Hepatocyte (in vitro differentiated cells): ENCODE measurements around the gene SRRM4. TPM values are rescaled to one million over a fixed set of nuclear protein-coding genes. Genes with fewer than 3 reads are reported as not detected.

Experiments
- DNase-seq: peaks from one replicate; pipeline ENCODE4 v3.0.0-alpha.2; 2016; ENCODE audit warnings: low spot score
- H2AFZ ChIP-seq: fragments of 200-600 bp; sonication (generic); 2 replicates; pipeline ENCODE4 v1.6.0; 2016; ENCODE audit warnings: antibody characterized with exemption, mild to moderate bottlenecking
- H3K27ac ChIP-seq: fragments of 200-600 bp; sonication (generic); 2 replicates; pipeline ENCODE4 v1.5.1; 2016; ENCODE audit warnings: mild to moderate bottlenecking
- H3K27me3 ChIP-seq: fragments of 200-600 bp; sonication (generic); 2 replicates; pipeline ENCODE4 v1.6.1; 2016
- H3K36me3 ChIP-seq: fragments of 200-600 bp; sonication (generic); replicated peaks from 2 replicates; pipeline ENCODE4 v1.5.1; 2016; ENCODE audit warnings: low read depth; ENCODE audit not compliant: insufficient read depth
- H3K4me1 ChIP-seq: fragments of 200-600 bp; sonication (generic); 2 replicates; pipeline ENCODE4 v1.5.1; 2016; ENCODE audit warnings: mild to moderate bottlenecking, moderate library complexity; ENCODE audit not compliant: insufficient read depth
- H3K4me2 ChIP-seq: fragments of 200-600 bp; sonication (generic); 2 replicates; pipeline ENCODE4 v1.6.0; 2016
- H3K4me3 ChIP-seq: fragments of 200-600 bp; sonication (generic); 2 replicates; pipeline ENCODE4 v1.5.1; 2016; ENCODE audit warnings: mild to moderate bottlenecking
- H3K79me2 ChIP-seq: fragments of 200-600 bp; sonication (generic); 2 replicates; pipeline ENCODE4 v1.6.0; 2017; ENCODE audit warnings: mild to moderate bottlenecking
- H3K9me2 ChIP-seq: fragments of 200-600 bp; sonication (generic); replicated peaks from 2 replicates; pipeline ENCODE4 v1.6.0; 2017; ENCODE audit warnings: mild to moderate bottlenecking; ENCODE audit not compliant: insufficient read depth
- H3K9me3 ChIP-seq: fragments of 200-600 bp; sonication (generic); 2 replicates; pipeline ENCODE4 v1.5.1; 2016; ENCODE audit warnings: low read depth, mild to moderate bottlenecking
- H4K20me1 ChIP-seq: fragments of 200-600 bp; sonication (generic); 2 replicates; pipeline ENCODE4 v1.6.0; 2016; ENCODE audit warnings: mild to moderate bottlenecking; ENCODE audit not compliant: insufficient read depth, poor library complexity, severe bottlenecking
- EZH2 ChIP-seq: fragments of 200-600 bp; sonication (generic); IDR thresholded peaks from 2 replicates; pipeline ENCODE4 v1.6.1; 2016; ENCODE audit warnings: antibody characterized with exemption, mild to moderate bottlenecking, borderline replicate concordance
- EZH2phosphoT487 ChIP-seq: fragments of 200-600 bp; sonication (generic); IDR thresholded peaks from one replicate; pipeline ENCODE4 v1.6.1; 2018; ENCODE audit warnings: antibody characterized with exemption, mild to moderate bottlenecking, low read depth, moderate library complexity; ENCODE audit not compliant: unreplicated experiment, severe bottlenecking
- WGBS: methylation state at CpG from one replicate; pipeline ENCODE4 v1.1.6; 2016; ENCODE audit warnings: low lambda C conversion rate; ENCODE audit errors: missing lambda C conversion rate; 5-methylcytosine and 5-hydroxymethylcytosine counted together
- polyA plus RNA-seq: library from polyadenylated mRNA; unstranded; fragments of >200 nt; fragmentation: Nextera tagmentation; extraction: Ambion mirVana; gene quantifications from 2 replicates; pipeline ENCODE4 v1.2.1, GENCODE V29; 2016
- total RNA-seq: library from RNA; depleted of rRNA; stranded (reverse); fragments of >200 nt; gene quantifications from 2 replicates; pipeline ENCODE4 v1.2.3, GENCODE V29; 2014
- TF ChIP-seq, protein P1 (sequence below): fragments of 200-600 bp; sonication (generic); IDR thresholded peaks from 2 replicates; pipeline ENCODE4 v1.5.1; 2016; ENCODE audit warnings: antibody characterized with exemption, mild to moderate bottlenecking; ENCODE audit not compliant: poor library complexity

Gene SRRM4
- total and polyA plus RNA-seq, 2 experiments from 2014 or later, result 0.03 to 0.05 TPM

DNA sequence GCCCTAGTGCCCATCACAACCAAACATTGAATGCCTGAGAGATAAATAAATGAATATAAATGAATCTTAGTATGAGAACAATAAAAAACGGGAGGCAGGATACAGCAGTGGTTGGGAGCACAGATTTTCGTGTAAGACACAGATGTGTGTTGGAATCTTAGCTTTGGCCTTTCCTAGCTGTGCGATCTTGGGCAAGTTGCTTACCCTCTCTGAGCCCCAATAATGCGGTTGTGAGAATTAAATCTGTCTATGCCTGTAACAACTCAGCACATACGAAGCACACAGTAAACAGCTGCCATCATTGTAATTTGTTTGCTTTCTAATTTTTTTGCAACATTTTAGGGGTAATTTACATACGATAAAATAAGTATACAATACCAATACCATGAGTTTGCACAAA lies 89.8 kb downstream of the SRRM4 start:
- H3K4me2 ChIP-seq, result no peak overlapping the region
- no peak overlapping the region for H2AFZ ChIP-seq
- H3K4me1 ChIP-seq, result no peaks in the 10 kb centered on the region
- H3K9me2 ChIP-seq, result no peaks in the 10 kb centered on the region
- H4K20me1 ChIP-seq, result no peaks in the 10 kb centered on the region
- no peak overlapping the region for H3K27ac ChIP-seq
- no peaks in the 10 kb centered on the region for H3K79me2 ChIP-seq
- H3K27me3 ChIP-seq, result peaks cover 33% of the 10 kb centered on the region
- no peak for TF ChIP-seq EZH2phosphoT487
- TF ChIP-seq, protein P1, sequence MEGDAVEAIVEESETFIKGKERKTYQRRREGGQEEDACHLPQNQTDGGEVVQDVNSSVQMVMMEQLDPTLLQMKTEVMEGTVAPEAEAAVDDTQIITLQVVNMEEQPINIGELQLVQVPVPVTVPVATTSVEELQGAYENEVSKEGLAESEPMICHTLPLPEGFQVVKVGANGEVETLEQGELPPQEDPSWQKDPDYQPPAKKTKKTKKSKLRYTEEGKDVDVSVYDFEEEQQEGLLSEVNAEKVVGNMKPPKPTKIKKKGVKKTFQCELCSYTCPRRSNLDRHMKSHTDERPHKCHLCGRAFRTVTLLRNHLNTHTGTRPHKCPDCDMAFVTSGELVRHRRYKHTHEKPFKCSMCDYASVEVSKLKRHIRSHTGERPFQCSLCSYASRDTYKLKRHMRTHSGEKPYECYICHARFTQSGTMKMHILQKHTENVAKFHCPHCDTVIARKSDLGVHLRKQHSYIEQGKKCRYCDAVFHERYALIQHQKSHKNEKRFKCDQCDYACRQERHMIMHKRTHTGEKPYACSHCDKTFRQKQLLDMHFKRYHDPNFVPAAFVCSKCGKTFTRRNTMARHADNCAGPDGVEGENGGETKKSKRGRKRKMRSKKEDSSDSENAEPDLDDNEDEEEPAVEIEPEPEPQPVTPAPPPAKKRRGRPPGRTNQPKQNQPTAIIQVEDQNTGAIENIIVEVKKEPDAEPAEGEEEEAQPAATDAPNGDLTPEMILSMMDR, result no peak
- H3K36me3 ChIP-seq, result no peaks in the 10 kb centered on the region
- 87% methylated on average over 6 of the region's 6 CpGs for WGBS
- no peaks in the 10 kb centered on the region for H3K9me3 ChIP-seq
- DNase-seq, result no peak
- H3K4me3 ChIP-seq, result no peak overlapping the region

DNA sequence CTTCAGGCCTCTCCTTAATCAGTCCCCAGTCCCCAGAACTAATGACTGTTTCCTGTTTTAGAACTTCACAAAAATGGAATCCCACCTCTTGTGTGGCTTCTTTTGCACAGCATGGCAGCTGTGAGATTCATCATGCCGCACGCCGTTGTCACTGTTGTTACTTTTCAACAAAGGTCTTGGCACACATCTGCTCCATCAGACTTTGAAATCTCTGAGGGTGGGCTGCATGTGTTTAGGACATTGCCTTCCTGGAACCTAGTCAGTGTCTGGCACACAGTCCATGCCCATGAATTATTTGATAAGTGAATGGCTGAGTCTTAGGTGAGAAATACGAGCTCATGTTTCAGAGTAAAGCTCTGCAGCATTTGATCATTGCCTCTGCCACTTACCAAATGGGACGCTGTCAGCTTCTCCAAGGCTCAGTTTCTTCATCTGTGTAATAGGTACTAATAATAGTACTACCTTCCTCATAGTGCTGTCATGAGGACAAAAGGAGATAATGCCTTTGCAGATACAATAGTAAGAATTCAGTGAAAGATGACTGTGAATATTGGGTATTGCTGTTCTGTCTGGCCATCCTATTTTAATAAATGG lies 90.4 kb downstream of the SRRM4 start:
- no peaks in the 10 kb centered on the region for H3K4me1 ChIP-seq
- no peak overlapping the region for H2AFZ ChIP-seq
- no peaks in the 10 kb centered on the region for H3K36me3 ChIP-seq
- no peak overlapping the region for H3K4me3 ChIP-seq
- no peaks in the 10 kb centered on the region for H4K20me1 ChIP-seq
- H3K9me3 ChIP-seq, result no peaks in the 10 kb centered on the region
- H3K27ac ChIP-seq, result no peak overlapping the region
- H3K27me3 ChIP-seq, result peaks cover 33% of the 10 kb centered on the region
- no peak for TF ChIP-seq EZH2phosphoT487
- TF ChIP-seq, protein P1, result no peak
- TF ChIP-seq EZH2, result no peak
- no peaks in the 10 kb centered on the region for H3K9me2 ChIP-seq
- DNase-seq, result no peak
- WGBS, result 89% methylated on average over 5 of the region's 5 CpGs
- H3K4me2 ChIP-seq, result no peak overlapping the region
- no peaks in the 10 kb centered on the region for H3K79me2 ChIP-seq

DNA sequence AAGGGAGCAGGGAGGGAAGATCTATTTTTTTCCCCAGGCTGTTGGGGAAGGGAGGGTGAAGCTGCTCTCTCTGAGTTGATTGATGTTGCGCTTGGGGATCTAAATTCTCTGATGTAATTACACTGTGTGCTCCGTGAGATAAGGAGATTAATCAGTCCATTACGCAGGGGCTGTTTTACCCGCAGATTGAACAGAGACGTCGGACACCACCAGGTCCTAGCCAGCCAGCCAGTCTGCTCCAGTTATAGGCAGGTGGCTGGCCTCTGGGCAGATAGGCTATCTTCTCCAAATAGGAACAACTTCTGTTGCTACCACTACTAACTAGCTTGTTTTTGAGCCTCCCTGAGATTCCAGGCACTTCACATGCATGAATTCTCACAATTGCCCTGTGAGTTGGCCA lies 91.1 kb downstream of the SRRM4 start:
- Histone ChIP-seq H3K4me1 (no peaks in the 10 kb centered on the region), H3K27me3 (peaks cover 33% of the 10 kb centered on the region), H3K27ac (no peak overlapping the region), H3K4me2 (no peak overlapping the region), H3K79me2 (no peaks in the 10 kb centered on the region), H4K20me1 (no peaks in the 10 kb centered on the region), H3K36me3 (no peaks in the 10 kb centered on the region), H3K9me3 (no peaks in the 10 kb centered on the region), H3K9me2 (no peaks in the 10 kb centered on the region), H3K4me3 (no peak overlapping the region), H2AFZ (no peak overlapping the region)
- no peak for DNase-seq
- TF ChIP-seq EZH2phosphoT487, result no peak
- no peak for TF ChIP-seq EZH2
- TF ChIP-seq, protein P1, result no peak
- whole genome bisulfite sequencing, result 17% methylated on average over 6 of the region's 6 CpGs

DNA sequence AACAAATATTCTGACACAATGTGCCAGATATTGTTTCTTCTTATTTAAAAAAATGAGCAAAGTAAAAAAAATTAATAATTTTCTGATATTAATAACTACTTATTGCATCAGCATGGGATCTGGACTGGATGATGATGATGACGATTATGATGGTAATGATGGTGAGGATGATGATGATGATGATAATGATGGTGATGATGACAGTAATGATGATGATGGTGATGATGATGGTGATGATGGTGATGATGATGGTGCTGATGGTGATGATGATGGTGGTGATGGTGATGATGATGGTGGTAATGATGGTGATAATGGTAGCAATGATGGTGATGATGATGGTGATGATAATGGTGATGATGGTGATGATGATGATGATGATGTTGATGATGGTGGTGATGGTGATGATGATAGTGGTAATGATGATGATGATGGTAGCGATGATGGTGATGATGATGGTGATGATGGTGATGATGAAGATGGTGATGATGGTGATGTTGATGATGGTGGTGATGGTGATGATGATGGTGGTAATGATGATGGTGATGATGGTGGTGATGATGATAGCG lies 94.0 kb downstream of the SRRM4 start:
- no peak overlapping the region for H3K27ac ChIP-seq
- no peak overlapping the region for H3K4me2 ChIP-seq
- H3K36me3 ChIP-seq, result no peaks in the 10 kb centered on the region
- TF ChIP-seq, protein P1, result no peak
- no peak for TF ChIP-seq EZH2phosphoT487
- TF ChIP-seq EZH2, result no peak
- no peak overlapping the region for H3K4me3 ChIP-seq
- peaks cover 10% of the 10 kb centered on the region for H3K27me3 ChIP-seq
- H2AFZ ChIP-seq, result no peak overlapping the region
- no peak for DNase-seq
- no peaks in the 10 kb centered on the region for H3K79me2 ChIP-seq
- no peaks in the 10 kb centered on the region for H3K4me1 ChIP-seq
- no peaks in the 10 kb centered on the region for H3K9me3 ChIP-seq
- H3K9me2 ChIP-seq, result no peaks in the 10 kb centered on the region
- 44% methylated on average over 2 of the region's 3 CpGs for WGBS
- H4K20me1 ChIP-seq, result no peaks in the 10 kb centered on the region
